NCI-H524 treated with DMSO at 0.1 percent for 48 hours (cell line): ENCODE data around the gene GEMIN7.

Experiments
- DNase-seq: peaks from one replicate; lab custom pipeline; 2025; lab: John Stamatoyannopoulos, UW

GEMIN7 gene

DNA sequence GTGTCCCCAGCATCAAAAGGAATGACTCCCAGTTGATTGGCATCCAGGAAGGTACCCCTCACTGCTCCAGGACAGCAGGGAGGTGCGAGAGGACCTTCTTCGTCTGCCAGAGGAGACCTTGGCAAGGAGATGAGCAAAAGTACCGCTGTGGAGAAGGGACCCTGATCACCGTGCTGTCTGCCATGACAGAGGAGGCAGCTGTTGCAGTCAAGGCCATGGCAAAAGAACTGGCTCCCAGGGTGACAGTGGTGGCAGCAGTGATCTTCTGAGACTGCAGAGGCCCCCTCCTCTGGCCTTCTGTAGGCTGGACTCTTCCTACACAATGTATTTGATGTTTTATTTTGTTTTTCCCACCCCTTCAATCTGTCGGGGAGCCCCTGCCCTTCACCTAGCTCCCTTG, 49.7 kb downstream of the GEMIN7 start:
- DNase-seq: no peak

DNA sequence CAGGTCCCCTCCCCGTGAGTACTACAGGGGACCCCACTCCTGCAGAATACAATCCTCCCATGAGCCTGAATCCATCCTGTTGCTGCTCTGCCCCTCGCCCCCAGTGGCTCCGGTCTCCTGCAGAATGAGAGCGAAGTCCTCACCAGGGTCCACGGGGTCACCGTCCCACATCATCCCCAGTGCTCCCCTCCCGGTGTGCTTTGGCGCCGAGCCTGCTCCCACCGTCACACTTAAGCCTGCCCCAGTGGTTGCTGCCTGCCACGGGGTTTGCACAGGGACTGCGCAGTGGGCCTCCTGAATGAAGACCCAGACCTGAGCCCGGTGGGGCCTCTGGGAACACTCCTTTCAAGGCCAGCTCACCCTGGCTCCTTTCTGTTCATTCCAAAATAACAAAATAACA, 51.2 kb downstream of the GEMIN7 start:
- no peak for DNase-seq

GRCh38 chr19:45130888-45131615, 52.0 kb downstream of the GEMIN7 start:
- DNase-seq: peak; percentile 47

- no peak for DNase-seq
These were observed 54.6 kb downstream of the GEMIN7 start for GRCh38 chr19:45133661-45134060.

DNA sequence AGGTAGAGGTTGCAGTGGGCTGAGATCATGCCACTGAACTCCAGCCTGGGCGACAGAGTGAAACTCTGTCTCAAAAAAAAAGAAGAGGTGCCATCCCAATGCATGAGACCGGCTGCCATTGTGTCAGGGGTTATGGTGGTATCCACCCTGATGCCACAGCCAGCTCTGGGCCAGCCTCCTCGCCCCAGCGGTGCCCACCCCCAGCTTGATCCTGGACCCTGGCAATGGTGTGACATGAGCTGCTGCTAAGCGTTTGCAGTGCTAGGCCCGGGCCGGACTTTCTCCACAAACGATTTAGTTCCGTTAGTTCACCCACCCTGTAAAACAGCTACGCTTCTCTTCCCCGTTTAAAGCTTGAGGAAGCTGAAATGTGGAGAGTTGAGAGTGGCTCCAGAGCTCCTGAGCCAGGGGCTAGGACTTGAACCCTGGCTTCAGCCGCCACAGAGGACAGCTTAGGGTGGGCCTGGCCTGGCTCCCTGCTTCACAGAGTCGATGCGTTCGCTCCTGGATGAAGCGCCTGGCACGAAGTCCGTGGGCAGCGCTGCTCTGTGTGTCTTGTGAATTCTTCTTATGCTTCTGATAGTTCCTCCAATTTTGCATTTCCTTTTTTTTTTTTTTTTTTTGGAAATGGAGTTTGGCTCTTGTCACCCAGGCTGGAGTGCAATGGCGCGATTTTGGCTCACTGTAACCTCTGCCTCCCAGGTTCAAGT, 56.3 kb downstream of the GEMIN7 start:
- DNase-seq: no peak

- no peak for DNase-seq
These were observed 57.6 kb downstream of the GEMIN7 start for GRCh38 chr19:45136507-45137178.

DNA sequence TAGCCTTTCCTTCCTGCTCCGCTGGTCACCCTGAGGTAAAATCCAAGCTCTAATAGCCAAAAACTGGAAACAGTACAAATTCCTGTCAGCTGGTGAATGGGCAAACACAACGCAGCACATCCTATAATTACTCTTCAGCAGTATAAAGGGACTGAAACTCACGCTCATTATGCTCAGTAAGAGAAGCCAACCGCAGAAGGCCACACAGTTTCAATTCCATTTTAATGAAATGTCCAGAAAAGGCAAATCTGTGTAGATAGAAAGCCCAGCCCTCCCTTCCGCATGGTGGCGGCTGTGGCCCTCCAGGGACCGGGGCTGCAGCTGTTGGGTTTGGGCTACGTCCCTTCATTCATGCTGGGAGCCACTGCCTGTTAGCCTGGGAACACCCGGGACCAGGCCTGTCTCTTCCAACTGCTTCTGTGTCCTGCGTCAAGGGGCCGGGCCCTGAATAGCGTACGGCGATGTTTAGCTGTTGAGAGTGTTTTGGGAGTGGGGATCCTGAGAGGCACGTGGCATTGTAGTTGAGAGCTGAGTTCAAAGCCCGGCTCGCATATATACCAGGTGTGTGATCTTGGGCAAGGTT, 58.2 kb downstream of the GEMIN7 start:
- no peak for DNase-seq

- DNase-seq: no peak
These were observed 59.3 kb downstream of the GEMIN7 start for GRCh38 chr19:45138303-45138751.

- no peak for DNase-seq
These were observed 60.5 kb downstream of the GEMIN7 start for GRCh38 chr19:45139286-45140143.

DNA sequence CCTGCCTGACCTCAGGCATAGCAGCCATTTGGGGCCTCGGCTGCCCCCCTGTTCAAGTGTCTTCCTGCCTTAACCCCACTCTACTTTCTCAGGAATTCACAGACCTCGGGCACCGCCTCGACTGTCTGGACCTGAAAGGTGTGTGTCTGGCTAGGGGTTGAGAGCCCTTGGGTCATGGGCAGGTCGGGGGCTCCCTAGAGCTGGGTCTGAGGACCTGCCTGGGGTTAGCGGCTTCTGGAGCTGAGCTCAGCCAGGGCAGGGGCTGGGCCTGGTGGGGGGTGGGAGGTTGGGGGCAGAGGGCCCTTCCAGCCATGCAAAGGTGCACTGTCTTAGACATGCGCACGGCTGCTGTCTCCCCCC, 61.1 kb downstream of the GEMIN7 start:
- no peak for DNase-seq

- DNase-seq: no peak
These were observed 61.5 kb downstream of the GEMIN7 start for GRCh38 chr19:45140533-45140932.
